Measurements from ENCODE around the gene CBX1.
"Not testable (repeated sequence)": the region's sequence is repeated elsewhere in the genome, so short reads cannot be mapped to it uniquely, and the experiment has no call there.

Gene CBX1

DNA sequence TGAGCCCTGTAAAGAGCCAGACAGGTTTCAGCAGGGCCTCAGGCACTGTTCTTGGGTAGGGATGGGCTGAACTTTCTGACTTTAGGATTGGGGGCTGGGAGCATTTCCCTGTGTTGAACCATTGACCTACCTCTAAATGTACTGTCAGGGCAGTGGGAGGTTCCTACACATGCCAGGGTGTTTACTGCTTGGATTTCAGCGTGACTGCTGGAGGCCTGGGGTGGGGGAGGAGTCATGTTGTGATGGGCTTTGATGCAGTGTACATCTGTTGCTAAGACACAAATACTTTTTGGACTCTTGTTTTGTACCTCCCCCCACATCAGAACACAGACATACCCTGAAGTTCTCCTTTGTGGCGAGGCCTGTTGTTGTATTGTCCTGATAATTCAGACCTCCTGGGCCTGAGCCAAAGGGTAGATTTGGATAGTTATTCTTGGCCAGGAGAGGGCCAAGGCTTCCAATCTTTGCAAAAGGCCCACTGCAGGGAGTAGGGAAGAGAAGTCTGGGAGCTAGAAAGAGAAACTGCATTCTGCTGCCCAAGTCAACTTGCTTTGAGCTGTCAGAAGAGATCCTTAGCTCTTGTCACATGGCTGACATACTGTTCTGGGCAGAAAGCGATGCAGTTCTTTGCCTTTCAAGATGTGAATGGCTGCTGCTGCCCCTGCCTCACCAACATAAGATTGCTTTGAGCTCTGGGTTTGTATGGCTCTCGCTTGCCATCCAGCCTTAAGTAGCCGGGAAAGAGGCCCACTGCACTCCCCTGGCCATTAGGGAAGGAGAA is 49.4 kb downstream of the CBX1 start:
- no peak for DNase-seq (ENCODE audit: low spot score)

DNA sequence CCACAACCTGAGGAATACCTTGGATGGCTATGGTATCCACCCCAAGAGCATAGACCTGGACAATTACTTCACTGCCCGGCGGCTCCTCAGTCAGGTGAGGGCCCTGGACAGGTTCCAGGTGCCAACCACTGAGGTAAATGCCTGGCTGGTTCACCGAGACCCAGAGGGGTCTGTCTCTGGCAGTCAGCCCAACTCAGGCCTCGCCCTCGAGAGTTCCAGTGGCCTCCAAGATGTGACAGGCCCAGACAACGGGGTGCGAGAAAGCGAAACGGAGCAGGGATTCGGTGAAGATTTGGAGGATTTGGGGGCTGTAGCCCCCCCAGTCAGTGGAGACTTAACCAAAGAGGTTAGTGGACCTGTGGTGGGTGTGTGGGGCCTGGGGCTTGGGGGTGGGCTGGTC is 50.0 kb downstream of the CBX1 start:
- DNase-seq (ENCODE audit: low spot score) = no peak

DNA sequence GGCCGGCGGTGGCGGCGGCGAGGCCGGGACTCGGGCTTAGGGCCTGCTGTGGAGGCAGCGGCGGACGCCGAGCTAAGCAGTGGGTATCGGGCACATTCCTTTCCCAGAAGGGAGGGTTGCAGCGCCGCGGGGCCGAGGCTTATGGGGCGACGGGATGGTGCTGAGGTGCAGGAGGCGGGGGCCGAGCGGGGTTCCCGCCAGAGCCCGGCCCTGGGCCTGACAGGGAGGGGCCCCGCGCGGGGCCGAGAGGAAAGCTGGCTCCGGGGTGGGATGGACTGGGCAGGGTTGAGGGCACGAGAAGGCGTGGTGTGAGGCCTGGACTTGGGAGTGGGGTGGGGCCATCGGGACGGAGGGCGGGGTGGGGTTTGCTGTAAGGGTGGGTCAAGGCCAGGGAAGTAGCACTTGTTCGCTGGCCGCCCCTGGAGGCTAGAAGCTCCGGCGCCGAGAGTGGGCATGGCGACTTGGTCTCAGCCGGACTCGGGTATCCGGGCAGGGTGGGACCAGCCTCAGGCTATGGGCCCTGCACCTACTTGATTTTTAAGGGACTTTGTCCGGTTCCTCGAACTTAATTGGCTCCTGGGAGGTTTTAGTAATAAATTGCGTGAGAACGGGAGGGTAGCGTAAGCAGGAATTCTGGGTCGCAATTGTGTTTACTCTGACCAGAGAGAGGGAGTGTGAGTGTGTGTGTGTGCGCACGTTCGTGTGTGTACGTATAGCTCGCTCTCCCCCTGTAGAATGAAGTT is 52.7 kb downstream of the CBX1 start:
- peak; percentile 72 for DNase-seq (ENCODE audit: low spot score)

DNA sequence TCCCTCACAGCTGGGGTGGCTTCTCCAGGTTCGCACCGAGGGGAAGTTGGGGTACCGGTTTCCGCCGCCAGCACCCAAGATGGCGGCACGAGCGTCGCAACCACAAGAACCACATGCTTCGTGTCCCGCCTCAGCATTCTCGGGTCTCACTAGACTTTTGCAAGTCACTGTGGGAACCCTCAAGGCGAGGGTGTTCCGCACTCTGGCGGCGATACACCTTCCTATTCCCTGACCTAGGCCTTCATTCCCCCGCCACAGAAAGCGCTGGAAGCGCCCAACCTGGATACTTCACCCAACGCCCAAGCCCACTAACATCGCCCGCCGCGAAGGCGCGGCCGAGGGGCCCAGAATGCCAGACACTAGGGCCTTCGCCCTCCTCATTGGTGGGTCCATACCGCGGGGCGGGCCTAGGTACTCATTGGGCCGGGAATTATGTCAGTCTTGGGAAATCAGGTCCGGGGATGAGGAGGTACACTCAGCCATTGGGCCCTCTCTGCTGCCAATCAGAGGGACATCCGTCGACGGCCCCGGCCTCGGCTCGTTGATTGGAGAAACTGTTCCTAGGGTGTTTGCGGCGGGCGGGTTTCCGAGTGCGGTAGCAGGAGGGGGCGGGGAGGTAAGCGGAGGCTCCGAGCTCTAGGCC is 53.4 kb downstream of the CBX1 start, which contains the start of gene NFE2L1:
TSS of gene NFE2L1 (plus strand) at position 619 of the 643 bp plus-strand sequence. CDS start 2,760 bp downstream, outside the sequence.
- DNase-seq (ENCODE audit: low spot score) = peak; percentile 91

DNA sequence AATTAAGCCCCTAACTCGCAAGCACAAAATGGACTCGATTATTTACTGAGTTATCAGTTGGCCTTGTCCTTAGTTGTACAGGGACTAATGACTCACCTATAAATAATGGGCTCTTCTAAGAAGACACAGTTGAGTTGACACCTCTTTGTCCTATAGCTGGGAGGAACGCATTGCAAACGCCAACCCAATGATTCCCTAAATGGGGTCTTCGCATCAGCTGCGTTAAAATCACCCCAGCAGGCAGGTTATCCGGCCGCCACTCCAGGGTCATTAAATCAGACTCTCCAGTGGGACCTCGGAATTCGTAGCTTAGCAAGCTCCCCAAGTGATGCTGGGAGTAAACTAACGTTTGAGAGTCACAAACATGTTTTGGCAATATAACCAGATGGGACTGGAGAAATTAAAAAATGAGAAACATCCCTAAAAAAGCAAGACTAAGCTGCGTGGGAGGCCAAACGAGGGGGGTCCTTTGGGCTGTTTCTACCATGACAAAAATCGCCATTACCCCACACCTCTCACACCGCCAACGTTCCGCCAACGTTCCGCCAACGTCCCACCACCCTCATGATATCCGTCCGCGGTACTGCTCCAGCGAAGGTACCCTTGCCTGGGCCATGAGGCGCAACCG is 54.1 kb downstream of the CBX1 start:
- DNase-seq (ENCODE audit: low spot score) = no peak

DNA sequence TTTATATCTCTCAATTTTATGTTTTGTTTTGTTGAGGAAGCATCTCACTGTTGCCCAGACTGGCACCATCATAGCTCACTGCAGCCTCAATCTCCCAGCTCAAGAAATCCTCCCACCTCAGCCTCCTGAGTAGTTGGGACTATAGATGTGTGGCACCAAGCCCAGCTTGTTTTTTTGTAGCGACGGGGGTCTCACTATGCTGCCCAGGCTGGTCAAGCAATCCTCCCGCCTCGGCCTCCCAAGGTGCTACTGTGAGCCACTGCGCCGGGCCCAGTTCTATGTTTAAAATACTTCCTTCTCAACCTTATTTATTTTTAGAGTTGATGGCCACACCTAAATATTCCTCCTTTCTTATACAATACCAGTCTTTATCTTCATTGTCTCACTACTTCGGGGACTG is 55.0 kb downstream of the CBX1 start:
- no peak for DNase-seq (ENCODE audit: low spot score)

DNA sequence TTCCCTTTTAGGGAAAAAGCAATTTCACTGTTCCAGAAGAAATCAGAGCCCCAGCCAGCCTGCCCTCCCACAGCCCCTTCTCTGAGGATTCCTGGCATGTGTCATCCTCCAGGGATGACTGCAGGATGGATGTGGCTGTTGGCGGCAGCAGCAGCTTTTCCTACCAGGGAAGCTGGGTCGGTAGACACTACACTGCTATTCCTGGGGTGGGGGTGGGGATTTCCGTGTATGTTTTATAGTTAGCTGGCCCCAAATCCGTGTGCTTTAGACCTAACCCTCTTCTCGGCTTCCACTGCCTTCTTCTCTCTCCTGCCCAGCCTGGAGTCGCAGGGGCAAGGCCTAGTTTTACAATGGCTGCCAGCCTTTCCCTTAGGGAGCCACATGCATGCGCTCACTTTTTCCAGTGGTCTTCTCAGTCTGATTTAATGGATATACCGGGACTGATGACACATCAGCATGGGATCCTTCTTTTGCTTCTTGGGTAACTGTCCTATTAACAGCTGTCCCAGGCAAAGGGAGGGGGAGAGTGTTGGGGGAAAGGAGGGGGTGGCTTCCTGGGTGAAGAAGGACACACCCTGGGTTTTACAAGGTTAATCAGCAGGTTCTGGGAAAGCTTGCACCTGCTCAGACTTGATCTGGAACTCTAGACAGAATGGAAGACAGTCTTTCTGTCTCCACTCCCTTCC is 55.8 kb downstream of the CBX1 start:
- DNase-seq (ENCODE audit: low spot score) = no peak

DNA sequence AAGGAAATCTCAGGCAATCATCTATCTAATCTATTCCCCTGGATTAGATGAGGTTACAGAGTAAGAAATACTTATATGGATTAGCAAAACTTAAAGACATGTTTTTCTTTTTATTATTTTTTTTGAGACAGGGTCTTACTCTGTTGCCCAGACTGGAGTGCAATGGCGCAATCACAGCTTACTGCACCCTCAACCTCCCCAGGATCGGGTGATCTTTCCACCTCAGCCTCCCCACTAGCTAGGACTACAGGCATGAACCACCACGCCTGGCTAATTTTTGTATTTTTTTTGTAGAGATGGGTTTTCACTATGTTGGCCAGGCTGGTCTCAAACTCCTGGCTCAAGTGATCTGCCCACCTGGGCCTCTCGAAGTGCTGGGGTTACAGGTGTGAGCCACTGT is 56.4 kb downstream of the CBX1 start:
- no peak for DNase-seq (ENCODE audit: low spot score)

DNA sequence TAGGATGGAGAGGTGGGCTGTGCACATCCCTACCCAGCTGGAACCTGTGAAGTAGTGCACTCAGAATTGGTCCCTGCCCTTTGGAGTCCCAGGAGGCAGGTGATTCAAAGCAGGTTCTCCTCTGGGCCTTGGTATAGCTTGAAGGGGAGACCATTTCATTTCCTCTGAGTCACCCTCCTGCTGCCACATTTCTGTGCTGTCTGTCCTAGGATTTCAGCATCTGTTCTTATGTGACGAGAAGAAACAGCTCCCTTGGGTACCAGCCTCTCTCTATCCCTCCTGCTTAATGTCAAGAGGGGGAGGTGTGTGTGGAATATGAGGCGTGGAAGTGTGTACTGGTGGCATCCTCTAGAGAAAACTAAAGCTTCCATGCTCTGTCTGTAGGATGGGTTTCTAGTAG is 58.1 kb downstream of the CBX1 start:
- no peak for DNase-seq (ENCODE audit: low spot score)

DNA sequence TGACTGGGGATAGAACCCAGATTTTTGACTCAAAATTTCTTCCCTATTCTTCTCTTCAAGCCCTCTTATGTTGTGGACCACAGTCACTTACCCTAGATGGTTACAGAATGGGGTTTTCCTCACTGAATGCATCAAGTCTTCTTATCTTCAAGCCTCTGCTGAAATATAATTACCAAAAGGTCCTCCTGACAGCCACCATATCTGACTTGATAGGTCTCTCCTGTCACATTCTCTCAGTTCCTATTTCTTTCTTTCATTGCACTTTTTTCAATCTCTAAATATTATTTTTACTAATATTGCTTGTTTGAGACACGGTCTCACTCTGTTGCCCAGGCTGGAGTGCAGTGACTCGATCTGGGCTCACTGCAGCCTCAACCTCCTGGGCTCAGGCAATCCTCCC is 62.6 kb downstream of the CBX1 start:
- DNase-seq (ENCODE audit: low spot score) = no peak

DNA sequence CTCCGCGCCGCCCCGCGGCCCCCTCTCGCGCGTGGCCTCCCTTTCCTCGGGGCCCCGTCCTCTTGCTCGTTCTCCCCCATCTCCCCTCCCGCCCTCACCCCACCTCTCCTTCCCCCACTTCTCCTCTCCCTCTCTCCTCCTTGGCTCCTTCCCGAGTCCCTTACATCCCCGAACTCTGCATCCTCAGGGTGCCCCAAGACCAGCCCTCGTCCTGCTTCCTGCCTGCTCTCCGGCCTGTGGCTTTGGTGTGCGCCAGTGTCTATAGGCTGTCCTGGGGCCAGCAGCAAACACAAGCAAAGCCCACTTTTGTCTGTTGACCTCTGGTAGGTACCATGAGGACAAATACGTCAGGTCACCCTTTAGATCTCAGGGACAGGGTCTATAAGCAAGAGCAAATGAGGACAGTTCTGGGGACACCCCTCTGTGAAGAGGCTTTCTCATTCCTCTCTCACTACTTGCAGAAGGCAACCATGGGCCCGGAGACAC is 63.4 kb downstream of the CBX1 start:
- no peak for DNase-seq (ENCODE audit: low spot score)

DNA sequence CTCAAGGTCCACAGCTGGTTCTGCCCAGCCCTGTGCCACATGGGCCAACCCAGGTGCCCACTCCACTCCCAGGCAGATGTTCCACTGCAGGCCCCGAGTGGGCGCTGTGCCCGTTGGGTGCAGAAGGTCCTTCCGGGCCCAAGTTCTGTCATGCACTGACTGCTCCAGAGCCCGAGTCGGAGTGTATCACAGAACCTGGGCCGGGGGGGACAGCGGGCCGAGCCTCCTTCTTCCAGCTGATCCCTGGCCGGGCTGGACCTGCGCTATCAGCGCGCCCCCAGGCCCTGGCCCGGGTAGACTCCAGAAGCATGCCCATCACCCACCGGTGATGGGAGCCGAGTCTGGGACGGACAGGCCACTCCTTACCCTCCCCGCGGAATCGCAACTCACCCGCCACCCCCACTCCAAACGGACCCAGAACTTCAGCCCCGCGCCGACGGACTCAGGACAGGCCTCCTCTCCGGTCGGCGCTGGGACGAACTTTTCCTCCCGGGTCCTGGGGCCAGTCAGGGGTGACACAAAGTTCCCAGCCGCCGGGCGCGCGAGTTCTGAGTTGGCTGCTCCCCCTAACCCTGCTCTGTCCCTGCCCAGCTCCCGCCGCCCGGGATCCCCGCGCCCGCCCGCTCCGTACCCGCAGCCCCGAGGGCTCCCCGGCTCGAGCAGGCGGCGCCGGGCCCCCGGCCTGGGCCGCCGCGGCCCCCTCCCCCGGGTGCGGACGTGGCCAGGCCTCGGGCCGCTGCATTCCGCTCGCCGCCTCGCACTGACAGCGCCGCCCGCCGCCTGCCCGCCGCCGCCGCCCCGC is 64.0 kb downstream of the CBX1 start, which contains the start of gene COPZ2:
TSS of gene COPZ2 (minus strand) at position 762 of the 802 bp plus-strand sequence. CDS start at position 742, 20 bp downstream.
- DNase-seq (ENCODE audit: low spot score) = peak; percentile 67

DNA sequence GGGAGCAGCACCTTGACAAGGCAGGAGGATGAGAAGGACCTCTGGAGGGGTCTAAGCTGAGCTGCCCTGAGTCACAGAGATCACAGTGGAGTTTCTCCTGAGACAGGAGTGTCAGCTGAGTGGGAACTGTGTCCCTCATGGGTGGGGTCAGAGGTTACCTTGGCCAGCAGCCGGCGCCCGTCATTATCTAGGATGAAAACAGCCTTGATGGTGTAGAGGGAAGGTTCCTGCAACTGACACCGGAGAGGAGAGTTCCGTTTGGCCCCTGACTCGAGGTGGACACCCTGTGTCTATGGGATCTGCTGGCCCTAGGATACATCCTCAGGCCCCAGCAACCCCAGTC is 64.6 kb downstream of the CBX1 start:
- DNase-seq (ENCODE audit: low spot score) = no peak

DNA sequence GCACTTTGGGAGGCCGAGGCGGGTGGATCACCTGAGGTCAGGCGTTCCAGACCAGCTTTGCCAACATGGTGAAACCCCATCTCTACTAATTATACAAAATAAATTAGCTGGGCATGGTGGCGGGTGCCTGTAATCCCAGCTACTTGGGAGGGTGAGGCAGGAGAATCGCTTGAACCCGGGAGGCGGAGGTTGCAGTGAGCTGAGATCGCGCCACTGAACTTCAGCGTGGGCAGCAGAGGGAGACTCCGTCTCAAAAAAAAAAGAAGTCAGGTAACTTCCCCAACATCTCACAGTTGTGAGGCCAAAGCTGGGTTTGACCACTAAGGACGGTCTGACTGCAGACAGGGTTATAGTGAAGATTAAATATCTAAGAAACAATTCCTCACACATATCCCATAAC is 66.5 kb downstream of the CBX1 start:
- not testable (repeated sequence) for DNase-seq (ENCODE audit: low spot score)

DNA sequence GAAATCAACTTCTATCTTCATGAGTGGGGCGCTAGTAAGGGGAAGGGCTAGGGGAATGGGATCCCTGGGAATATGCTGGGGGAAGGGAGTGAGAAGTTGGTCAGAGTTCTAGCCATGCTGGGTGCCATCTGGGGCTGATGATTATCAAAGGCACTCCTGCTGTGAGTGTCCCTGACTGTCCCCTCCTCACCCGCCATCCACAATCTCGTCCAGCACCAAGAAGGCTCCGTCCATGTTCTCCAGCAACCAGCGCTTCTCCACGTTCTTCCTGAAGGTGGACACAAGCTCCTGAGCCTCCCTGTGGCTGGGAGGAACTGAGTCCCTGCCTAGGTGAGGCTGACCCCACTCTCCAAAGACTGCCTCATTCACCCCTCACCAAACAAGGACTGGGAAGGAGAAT is 69.3 kb downstream of the CBX1 start:
- DNase-seq (ENCODE audit: low spot score) = no peak

DNA sequence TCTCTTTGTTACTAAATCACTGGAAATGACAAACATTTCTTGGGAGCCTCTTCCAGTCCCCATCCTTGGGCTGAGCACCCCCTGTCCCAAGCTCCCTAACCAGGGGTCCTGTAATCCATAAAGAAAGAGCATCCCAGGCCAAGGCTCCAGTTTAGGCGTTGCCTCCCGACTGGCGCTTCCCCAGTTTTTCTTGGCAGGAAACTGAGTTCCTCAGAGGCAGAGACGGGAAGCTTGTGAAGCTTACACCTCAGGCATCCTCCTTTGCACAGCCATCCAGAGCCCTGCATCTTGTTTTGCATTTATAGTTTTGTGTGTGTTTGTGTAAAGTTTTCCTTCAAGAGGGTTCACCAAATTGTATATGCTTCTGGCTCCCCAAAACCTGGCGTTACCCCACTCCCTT is 70.7 kb downstream of the CBX1 start:
- DNase-seq (ENCODE audit: low spot score) = no peak

DNA sequence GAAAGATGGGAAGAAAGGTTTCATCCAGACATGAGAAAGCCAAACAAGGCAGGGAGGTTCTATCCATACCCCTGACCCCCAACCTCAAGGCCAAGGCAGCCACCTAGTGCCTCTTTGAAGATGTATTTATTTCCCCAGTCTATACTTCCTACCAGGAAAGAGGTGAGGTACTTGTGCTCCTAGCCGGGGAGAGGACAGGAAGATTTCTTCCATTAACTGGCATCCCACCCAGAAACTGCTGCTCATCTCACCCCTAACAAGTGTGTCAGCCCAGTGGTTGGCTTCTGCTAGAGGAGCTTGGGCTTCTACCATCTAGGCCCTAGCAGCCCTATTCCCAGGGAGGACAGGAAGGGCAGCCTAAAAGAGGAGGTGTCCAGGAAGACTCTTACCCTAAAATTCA is 72.5 kb downstream of the CBX1 start:
- no peak for DNase-seq (ENCODE audit: low spot score)

DNA sequence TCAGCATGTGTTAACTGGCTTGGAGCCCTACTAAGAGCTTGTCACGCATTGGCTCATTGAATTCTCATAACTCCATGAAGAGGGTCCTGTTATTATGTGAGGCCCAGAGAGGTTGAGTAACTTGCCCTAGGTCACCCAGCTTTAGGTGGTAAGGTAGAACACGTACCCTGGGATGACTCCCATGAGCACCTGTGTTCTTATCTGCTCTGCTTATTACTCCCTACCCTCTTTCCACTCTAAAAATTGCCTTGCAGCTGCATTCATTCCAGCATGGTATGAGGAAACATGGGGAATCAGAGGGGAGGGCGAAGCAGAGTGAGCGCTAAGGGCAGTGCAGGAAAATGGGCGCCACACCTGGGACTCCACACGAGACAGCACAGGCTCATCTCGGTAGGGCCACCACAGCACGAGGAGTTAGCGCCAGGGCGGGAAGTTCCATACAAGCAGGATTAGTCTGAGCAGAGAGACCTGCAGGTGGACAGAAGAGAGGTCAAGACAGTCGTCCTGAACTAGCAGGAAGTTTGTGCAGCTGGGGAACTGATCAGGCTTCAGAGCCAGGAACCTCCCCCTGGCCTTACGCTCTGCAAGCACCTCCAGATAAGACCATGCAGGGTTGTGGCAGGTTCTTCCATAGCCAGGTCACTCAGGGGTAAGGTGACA is 73.8 kb downstream of the CBX1 start:
- DNase-seq (ENCODE audit: low spot score) = no peak

DNA sequence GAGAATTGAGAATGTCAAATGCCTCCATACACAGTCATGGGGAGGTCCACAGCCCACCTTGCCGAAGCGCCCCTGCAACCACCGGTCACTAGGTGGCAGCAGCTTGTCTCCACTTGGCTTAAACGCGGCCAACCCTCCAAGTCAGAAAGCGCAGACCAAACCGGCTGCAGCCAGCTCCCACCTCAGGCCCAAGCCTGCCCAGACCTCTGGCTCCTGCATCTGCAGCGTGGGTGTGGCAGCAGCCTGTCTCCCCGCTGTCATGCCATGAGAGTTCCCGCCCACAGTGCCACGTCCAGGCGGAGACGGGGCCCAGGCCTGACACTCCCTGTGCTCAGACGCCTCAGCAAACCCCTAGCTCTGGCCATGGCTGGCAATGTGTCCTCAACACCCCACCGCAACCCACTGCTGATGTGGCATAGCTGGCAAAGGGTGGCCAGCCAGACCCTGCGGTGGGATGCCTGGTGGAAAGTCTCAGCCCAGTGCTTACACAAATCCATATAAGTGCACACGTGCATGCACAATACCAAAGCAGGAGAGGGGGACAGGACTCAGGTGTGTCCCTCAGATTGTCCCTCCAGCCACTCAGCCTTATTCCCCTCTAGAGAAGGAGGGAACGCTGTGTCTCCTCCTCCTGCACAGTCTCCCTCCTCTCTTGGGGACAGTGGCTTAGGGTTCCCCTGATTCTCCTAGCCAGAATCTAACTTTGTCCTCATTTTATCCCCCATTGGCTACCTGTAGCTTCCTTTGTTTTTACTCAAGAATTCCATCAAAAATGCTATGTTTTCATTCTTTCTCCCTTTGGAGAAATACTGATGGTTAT is 74.6 kb downstream of the CBX1 start:
- DNase-seq (ENCODE audit: low spot score) = peak; percentile 86
